ENCODE data around the gene DAP.

DAP gene

GRCh38 chr5:10690460-10691440, 70.3 kb downstream of the DAP start:
- DNase-seq (ENCODE audit: low read depth, low spot score), result no peak

GRCh38 chr5:10689391-10690081, 71.5 kb downstream of the DAP start:
- DNase-seq (ENCODE audit: low read depth, low spot score), result no peak

GRCh38 chr5:10688651-10689171, 72.3 kb downstream of the DAP start:
- no peak for DNase-seq (ENCODE audit: low read depth, low spot score)

DNA sequence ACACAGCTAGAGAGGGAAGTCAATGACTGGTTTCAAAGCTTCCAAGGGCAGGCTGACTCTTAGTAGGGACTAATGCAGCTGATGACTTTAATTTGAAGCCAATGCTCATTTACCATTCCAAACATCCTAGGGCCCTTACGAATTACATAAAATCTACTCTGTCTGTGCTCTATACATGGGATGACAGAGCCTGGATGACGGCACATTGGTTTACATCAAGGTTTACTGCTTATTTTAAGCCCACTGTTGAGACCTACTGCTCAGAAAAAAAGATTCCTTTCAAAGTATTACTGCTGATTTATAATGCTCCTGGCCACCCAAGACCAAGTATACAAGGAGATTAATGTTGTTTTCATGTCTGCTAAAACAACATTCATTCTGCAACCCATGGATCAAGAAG, 74.1 kb downstream of the DAP start:
- no peak for DNase-seq (ENCODE audit: low read depth, low spot score)

DNA sequence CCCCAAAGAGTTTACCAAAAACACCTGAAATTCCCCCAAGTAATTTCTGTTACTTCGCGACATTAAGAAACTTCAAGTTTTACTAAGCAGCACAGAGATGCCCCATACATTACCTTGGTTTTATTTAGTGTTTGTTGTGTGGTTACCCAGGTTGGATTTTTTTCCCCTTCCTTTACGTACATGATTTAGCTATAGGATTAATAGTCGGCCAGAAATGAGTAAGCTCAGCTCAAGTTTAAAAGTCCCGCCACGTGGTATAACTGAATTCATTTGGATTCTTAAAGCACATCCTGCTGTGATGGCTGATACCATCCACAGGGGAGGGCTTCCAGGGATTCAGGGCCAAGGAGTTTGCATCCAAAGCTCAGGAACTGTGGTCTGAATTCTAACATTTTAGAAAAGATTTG, 75.9 kb downstream of the DAP start:
- no peak for DNase-seq (ENCODE audit: low read depth, low spot score)

DNA sequence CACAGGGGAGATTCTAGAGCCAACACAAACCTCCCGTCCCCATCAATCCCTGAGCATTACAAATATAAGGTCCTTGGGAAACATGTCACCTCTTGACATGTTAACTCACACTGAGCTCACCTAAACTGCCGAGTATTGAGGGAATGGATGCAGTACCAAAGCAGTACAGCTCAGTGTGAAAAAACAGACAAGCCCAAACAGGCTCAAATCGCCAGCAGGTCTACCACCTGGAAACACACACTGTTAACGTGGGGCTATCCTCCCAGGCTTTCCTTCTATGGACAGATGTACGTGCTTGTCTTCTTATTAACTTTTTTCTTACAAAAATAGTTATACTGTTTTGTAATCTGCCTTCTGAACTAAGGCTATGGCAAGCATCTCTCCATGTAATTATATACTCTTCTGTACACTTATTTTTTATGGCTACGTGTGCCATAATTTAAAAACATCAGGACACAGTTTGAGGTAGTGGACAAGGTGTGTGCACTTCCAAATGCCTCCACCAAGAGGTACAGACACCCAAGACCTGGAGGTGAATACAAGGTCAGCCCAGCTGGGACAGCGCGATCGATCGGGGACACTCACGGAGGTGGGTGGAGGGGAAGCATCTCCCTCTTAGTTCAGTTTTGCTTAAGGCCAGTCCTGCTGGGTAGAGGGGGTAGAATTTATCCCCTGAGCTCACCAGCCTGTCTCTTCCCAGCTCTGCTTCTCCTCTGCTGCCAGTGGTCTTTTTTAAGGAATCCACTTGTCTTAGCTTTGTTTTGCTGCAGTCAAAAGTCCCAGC, 76.5 kb downstream of the DAP start:
- no peak for DNase-seq (ENCODE audit: low read depth, low spot score)

DNA sequence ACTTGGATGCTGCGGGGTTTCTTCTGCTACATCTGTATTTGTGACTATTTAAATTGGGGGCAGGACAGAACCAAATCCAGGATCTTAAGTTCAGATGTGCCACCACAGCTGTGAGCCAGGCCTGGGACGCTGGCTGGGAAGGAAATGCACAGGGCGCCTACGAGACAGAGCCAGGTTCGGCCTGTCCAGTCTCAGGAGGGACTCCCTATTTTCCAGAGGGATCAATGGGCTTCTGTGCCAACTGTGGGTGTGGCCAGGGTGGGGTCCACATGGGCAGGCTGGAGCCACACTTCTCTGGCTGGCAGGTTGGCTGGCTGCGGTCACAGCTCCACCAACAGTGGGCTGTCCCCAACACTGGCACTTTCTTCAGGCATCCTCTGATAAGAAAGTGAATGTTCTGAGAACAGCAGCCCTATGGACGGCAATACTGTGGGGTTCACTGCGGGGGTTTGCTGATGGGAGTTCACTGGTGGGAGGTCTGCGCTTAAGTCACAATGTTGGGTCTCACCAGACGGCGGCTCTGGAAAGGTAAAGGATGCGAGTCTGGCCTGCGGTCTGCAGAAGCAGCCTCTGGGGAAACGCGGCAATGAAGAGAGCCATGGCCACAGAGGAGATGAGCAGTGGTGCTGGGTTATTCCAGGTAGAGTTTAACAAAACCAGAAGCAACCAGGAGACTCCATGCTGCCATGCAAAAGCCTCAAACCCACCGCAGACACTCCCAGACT, 78.1 kb downstream of the DAP start:
- DNase-seq (ENCODE audit: low read depth, low spot score), result no peak

DNA sequence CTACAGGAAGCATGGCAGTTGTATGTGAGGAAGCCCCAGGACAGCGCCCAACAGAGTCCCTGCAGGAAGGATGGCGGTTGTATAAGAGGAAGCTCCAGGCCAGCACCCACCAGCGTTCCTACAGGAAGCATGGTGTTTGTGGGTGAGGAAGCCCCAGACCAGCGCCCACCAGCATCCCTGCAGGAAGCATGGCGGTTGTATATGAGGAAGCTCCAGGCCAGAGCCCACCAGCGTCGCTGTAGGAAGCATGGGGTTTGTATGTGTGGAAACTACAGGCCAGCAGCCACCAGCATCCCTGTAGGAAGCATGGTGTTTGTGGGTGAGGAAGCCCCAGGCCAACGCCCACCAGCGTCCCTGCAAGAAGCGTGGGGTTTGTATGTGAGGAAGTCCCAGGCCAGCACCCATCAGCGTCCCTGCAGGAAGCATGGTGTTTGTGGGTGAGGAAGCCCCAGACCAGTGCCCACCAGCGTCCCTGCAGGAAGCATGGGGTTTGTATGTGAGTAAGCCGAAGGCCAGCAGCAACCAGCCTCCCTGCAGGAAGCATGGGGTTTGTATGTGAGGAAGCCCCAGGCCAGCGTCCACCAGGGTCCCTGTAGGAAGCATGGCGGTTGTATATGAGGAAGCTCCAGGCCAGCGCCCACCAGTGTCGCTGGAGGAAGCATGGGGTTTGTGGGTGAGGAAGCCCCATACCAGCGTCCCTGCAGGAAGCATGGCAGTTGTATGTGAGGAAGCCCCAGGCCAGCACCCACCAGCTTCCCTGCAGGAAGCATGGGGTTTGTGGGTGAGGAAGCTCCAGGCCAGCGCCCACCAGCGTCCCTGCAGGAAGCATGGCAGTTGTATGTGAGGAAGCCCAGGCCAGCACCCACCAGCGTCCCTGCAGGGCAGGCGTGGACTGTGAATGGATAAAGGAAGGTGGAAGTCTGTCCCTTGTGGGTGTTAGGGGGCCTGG, 79.0 kb downstream of the DAP start:
- DNase-seq (ENCODE audit: low read depth, low spot score), result no peak

- no peak for DNase-seq (ENCODE audit: low read depth, low spot score)
Measured at GRCh38 chr5:10680876-10681481, 80.1 kb downstream of the DAP start.

GRCh38 chr5:10679336-10679988, 81.6 kb downstream of the DAP start:
- DNase-seq (ENCODE audit: low read depth, low spot score), result no peak

- DNase-seq (ENCODE audit: low read depth, low spot score), result no peak
Measured at GRCh38 chr5:10678244-10678643, 82.8 kb downstream of the DAP start.

DNA sequence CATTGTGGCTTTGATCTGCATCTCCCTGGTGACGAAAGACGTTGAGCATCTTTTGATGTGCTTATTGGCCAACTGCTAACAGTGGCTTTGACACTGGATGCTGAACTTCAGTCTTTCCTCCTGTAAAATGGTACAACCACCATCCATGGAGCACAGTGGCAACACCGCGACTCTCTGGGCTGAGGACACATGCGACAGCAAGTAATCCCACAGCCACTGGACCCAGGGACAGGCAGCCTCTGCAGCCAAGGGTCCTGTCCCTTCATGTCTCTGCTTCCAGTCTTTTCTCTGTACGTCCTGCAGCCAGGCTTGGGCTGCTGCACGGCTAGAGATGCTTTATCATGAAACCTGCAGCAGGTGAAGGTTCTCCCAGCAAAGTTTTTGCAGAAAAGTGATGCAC, 83.5 kb downstream of the DAP start:
- DNase-seq (ENCODE audit: low read depth, low spot score), result no peak

- DNase-seq (ENCODE audit: low read depth, low spot score), result no peak
Measured at GRCh38 chr5:10676946-10677345, 84.1 kb downstream of the DAP start.

GRCh38 chr5:10676224-10676623, 84.8 kb downstream of the DAP start:
- no peak for DNase-seq (ENCODE audit: low read depth, low spot score)

- no peak for DNase-seq (ENCODE audit: low read depth, low spot score)
Measured at GRCh38 chr5:10675177-10675700, 85.8 kb downstream of the DAP start.

- DNase-seq (ENCODE audit: low read depth, low spot score), result no peak
Measured at GRCh38 chr5:10674582-10674981, 86.5 kb downstream of the DAP start.

GRCh38 chr5:10674096-10674495, 86.9 kb downstream of the DAP start:
- DNase-seq (ENCODE audit: low read depth, low spot score), result no peak

DNA sequence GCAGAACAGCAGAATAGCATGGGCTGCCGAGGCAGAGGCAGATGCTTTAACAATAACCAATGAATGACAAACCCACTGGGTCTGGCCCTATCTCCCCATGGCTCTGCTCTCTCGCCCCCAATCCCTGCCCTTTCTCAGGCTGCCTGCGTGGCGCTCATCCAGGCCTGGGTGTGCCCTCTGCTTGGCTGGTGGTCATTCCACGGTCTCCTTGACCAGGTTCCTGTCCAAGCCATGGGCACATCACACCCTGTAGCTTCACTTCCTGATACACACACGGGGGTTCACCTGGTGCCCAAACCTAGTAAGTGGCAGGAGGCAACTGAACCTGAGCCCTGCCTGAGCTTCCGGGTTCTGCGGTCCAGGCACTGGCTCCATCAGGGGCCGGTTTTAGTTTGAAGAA, 87.6 kb downstream of the DAP start:
- no peak for DNase-seq (ENCODE audit: low read depth, low spot score)

GRCh38 chr5:10673017-10673389, 88.0 kb downstream of the DAP start:
- no peak for DNase-seq (ENCODE audit: low read depth, low spot score)
